GM12873 (cell line): ENCODE data around the gene VWA2.

Source experiments
- CTCF ChIP-seq: IDR thresholded peaks from 2 replicates; pipeline ENCODE4 v1.5.1; 2012; ENCODE audit warnings: low read depth, mild to moderate bottlenecking, moderate library complexity, low read length, control low read depth; ENCODE audit not compliant: insufficient read depth; ENCODE audit errors: missing control alignments

VWA2 gene

GRCh38 chr10:114293075-114293474, 54.0 kb downstream of the VWA2 start:
- no peak for TF ChIP-seq CTCF

GRCh38 chr10:114294549-114294948, 55.5 kb downstream of the VWA2 start:
- no peak for TF ChIP-seq CTCF

GRCh38 chr10:114295393-114295792, 56.3 kb downstream of the VWA2 start:
- no peak for TF ChIP-seq CTCF

- no peak for TF ChIP-seq CTCF
These were observed 58.2 kb downstream of the VWA2 start for GRCh38 chr10:114297136-114297705.

- TF ChIP-seq CTCF: no peak
These were observed 61.1 kb downstream of the VWA2 start for GRCh38 chr10:114300036-114300645.

GRCh38 chr10:114301177-114301576, 62.1 kb downstream of the VWA2 start:
- no peak for TF ChIP-seq CTCF

GRCh38 chr10:114301951-114302710, 63.1 kb downstream of the VWA2 start:
- TF ChIP-seq CTCF: no peak
